Stimulated activated CD8-positive, alpha-beta memory T cell treated with anti-CD3 and anti-CD28 coated beads, Interleukin-7, amount 100 ng/mL, for 1 hour (primary cell): Measurements from ENCODE around the gene AGO4.
"Not testable (repeated sequence)": the region's sequence is repeated elsewhere in the genome, so short reads cannot be mapped to it uniquely, and the experiment has no call there.

ENCODE experiments used
- DNase-seq, 2 donors: peaks; one replicate each; pipeline ENCODE4 v3.0.0-alpha.2; 2020; ENCODE audit warnings: low read depth in 2 of 2

Gene AGO4

GRCh38 chr1:35863881-35864625, 56.2 kb downstream of the AGO4 start:
- no peak for DNase-seq

- DNase-seq = no peak
Observed at GRCh38 chr1:35864813-35865212, 57.0 kb downstream of the AGO4 start.

GRCh38 chr1:35866991-35867390, 59.2 kb downstream of the AGO4 start:
- no peak for DNase-seq

GRCh38 chr1:35869245-35869950, 61.6 kb downstream of the AGO4 start:
- not testable (repeated sequence) for DNase-seq

GRCh38 chr1:35870651-35871309, 63.0 kb downstream of the AGO4 start:
- no peak for DNase-seq

GRCh38 chr1:35873243-35873750, 65.5 kb downstream of the AGO4 start:
- no peak for DNase-seq

GRCh38 chr1:35874115-35874514, 66.3 kb downstream of the AGO4 start:
- not testable (repeated sequence) for DNase-seq

- no peak for DNase-seq
Observed at GRCh38 chr1:35876988-35877387, 69.2 kb downstream of the AGO4 start.

- no peak for DNase-seq
Observed at GRCh38 chr1:35881850-35882273, 74.0 kb downstream of the AGO4 start.

- no peak for DNase-seq
Observed at GRCh38 chr1:35882586-35882944, 74.7 kb downstream of the AGO4 start.

- peak; percentile 96 for DNase-seq
Observed at GRCh38 chr1:35882945-35883634, 75.3 kb downstream of the AGO4 start, which contains the start of gene AGO1. Gene AGO1 (plus strand): TSS chr1:35883209. CDS start chr1:35883422, 213 bp downstream.

- DNase-seq = no peak
Observed at GRCh38 chr1:35883635-35884101, 75.9 kb downstream of the AGO4 start.

GRCh38 chr1:35884934-35885333, 77.1 kb downstream of the AGO4 start:
- no peak for DNase-seq

- DNase-seq = no peak
Observed at GRCh38 chr1:35885961-35886558, 78.2 kb downstream of the AGO4 start.

- no peak for DNase-seq
Observed at GRCh38 chr1:35886577-35887431, 79.0 kb downstream of the AGO4 start.

GRCh38 chr1:35887508-35887907, 79.7 kb downstream of the AGO4 start:
- DNase-seq = no peak

GRCh38 chr1:35888255-35888654, 80.4 kb downstream of the AGO4 start:
- no peak for DNase-seq

GRCh38 chr1:35888981-35889380, 81.2 kb downstream of the AGO4 start:
- not testable (repeated sequence) for DNase-seq

GRCh38 chr1:35893051-35893879, 85.4 kb downstream of the AGO4 start:
- DNase-seq = no peak
